BE2C (cell line): Measurements from ENCODE around the gene RDH5.

Source experiments
- DNase-seq: peaks from one replicate; pipeline ENCODE4 v3.0.0-alpha.2; 2020
- H3K27me3 ChIP-seq: fragments of 250-450 bp; sonication (Bioruptor Pico); 2 replicates; pipeline ENCODE4 v1.5.1; 2020; ENCODE audit warnings: mild to moderate bottlenecking
- H3K36me3 ChIP-seq: fragments of 250-450 bp; sonication (Bioruptor Pico); 2 replicates; pipeline ENCODE4 v1.5.1; 2020; ENCODE audit warnings: mild to moderate bottlenecking
- H3K4me1 ChIP-seq: fragments of 250-450 bp; sonication (Bioruptor Pico); 2 replicates; pipeline ENCODE4 v1.5.1; 2020
- H3K4me3 ChIP-seq: 2 replicates; pipeline ENCODE4 v1.5.1; 2011; ENCODE audit warnings: low read depth, low read length
- H3K9me3 ChIP-seq: fragments of 250-450 bp; sonication (Bioruptor Pico); 2 replicates; pipeline ENCODE4 v1.5.1; 2020
- TF ChIP-seq, protein P1 (sequence below): IDR thresholded peaks from 2 replicates; pipeline ENCODE4 v1.5.1; 2012; ENCODE audit warnings: mild to moderate bottlenecking, low read depth, low read length

RDH5 gene

DNA sequence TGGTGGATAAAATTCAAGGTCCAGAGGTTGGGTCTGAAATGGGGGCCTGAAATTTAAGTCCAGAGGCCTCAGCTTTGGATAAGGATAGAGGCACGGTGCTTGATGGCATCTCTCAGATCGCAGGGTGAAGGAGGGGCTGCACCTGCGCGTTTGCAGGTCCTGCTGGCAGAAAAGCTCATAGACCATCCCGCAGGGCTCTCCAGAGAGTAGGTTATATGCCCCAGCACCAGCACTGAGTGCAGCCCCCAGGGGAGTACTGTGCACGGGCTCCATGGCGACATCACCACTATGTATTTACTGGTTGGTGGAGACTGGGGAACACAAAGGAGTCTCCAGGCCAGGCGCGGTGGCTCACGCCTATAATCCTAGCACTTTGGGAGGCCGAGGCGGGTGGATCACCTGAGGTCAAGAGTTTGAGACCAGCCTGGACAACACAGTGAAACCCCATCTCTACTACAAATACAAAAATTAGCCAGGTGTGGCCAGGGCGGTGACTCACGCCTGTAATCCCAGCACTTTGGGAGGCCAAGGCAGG lies 12.9 kb downstream of the RDH5 start:
- H3K4me3 ChIP-seq, result no peak overlapping the region
- peak; percentile 35 for DNase-seq
- H3K36me3 ChIP-seq, result no peaks in the 10 kb centered on the region
- peaks cover 7% of the 10 kb centered on the region; the same call in 1 of the 2 replicates for H3K4me1 ChIP-seq
- no peaks in the 10 kb centered on the region for H3K27me3 ChIP-seq
- TF ChIP-seq, protein P1, sequence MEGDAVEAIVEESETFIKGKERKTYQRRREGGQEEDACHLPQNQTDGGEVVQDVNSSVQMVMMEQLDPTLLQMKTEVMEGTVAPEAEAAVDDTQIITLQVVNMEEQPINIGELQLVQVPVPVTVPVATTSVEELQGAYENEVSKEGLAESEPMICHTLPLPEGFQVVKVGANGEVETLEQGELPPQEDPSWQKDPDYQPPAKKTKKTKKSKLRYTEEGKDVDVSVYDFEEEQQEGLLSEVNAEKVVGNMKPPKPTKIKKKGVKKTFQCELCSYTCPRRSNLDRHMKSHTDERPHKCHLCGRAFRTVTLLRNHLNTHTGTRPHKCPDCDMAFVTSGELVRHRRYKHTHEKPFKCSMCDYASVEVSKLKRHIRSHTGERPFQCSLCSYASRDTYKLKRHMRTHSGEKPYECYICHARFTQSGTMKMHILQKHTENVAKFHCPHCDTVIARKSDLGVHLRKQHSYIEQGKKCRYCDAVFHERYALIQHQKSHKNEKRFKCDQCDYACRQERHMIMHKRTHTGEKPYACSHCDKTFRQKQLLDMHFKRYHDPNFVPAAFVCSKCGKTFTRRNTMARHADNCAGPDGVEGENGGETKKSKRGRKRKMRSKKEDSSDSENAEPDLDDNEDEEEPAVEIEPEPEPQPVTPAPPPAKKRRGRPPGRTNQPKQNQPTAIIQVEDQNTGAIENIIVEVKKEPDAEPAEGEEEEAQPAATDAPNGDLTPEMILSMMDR, result no peak
- H3K9me3 ChIP-seq, result no peaks in the 10 kb centered on the region

- H3K27me3 ChIP-seq, result no peaks in the 10 kb centered on the region
- no peak for DNase-seq
These were observed 13.7 kb downstream of the RDH5 start for GRCh38 chr12:55733858-55734257.

DNA sequence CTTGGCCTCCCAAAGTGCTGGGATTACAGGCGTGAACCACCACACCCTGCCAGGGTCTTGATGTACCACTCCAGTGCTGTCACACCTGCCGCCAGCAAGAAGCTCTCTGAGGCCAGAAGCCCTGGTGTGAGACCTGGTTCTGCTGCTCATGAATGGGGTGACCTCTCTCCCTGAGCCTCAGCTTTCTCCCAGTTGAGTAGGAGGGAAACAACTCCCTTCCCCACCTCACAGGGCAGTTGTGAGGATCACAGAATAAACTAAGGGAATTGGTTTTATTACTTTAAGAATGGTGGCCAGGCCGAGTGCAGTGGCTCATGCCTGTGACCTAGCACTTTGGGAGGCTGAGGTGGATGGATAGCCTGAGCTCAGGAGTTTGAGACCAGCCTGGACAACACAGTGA lies 14.4 kb downstream of the RDH5 start:
- H3K9me3 ChIP-seq, result no peaks in the 10 kb centered on the region
- no peaks in the 10 kb centered on the region for H3K36me3 ChIP-seq
- no peaks in the 10 kb centered on the region for H3K27me3 ChIP-seq
- peaks cover 7% of the 10 kb centered on the region; the same call in 1 of the 2 replicates for H3K4me1 ChIP-seq
- TF ChIP-seq, protein P1, result no peak
- H3K4me3 ChIP-seq, result no peak overlapping the region
- no peak for DNase-seq

More at GRCh38 chr12:55733858-55734257, 13.7 kb downstream of the RDH5 start:
- Histone ChIP-seq H3K4me3 (no peak overlapping the region), H3K9me3 (no peaks in the 10 kb centered on the region), H3K36me3 (no peaks in the 10 kb centered on the region), H3K4me1 (peaks cover 7% of the 10 kb centered on the region; the same call in 1 of the 2 replicates)
- TF ChIP-seq, protein P1, result no peak

DNA sequence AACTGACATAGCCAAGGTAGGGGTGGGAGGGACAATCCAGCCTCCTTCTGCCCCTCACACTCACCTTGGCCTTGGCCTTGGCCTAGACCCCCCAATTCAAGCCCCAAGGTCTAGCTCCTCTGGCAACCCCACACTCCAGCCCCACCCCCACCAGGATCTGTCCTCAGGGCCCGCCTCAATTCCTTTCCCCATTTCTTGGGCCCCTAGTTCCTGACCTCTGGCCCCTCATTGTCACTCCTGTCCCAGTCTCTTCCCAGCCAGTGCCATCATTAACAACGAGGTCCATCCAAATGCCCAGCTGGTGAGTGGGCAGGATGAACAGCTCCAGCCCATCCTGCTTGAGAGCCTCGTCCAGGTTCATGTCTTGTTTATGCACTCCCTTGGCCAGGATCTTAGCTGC lies 15.9 kb downstream of the RDH5 start:
- H3K27me3 ChIP-seq, result no peaks in the 10 kb centered on the region
- TF ChIP-seq, protein P1, result no peak
- DNase-seq, result no peak
- H3K4me3 ChIP-seq, result no peak overlapping the region
- no peaks in the 10 kb centered on the region for H3K36me3 ChIP-seq
- peaks cover 7% of the 10 kb centered on the region; the same call in 1 of the 2 replicates for H3K4me1 ChIP-seq
- no peaks in the 10 kb centered on the region for H3K9me3 ChIP-seq

GRCh38 chr12:55736780-55737580 lies 16.8 kb downstream of the RDH5 start:
- DNase-seq, result peak; percentile 71
- Histone ChIP-seq H3K27me3 (no peaks in the 10 kb centered on the region), H3K9me3 (no peaks in the 10 kb centered on the region), H3K36me3 (no peaks in the 10 kb centered on the region), H3K4me1 (peaks cover 8% of the 10 kb centered on the region; the same call in 1 of the 2 replicates), H3K4me3 (no peak overlapping the region)
- TF ChIP-seq, protein P1, result peak; percentile 90

DNA sequence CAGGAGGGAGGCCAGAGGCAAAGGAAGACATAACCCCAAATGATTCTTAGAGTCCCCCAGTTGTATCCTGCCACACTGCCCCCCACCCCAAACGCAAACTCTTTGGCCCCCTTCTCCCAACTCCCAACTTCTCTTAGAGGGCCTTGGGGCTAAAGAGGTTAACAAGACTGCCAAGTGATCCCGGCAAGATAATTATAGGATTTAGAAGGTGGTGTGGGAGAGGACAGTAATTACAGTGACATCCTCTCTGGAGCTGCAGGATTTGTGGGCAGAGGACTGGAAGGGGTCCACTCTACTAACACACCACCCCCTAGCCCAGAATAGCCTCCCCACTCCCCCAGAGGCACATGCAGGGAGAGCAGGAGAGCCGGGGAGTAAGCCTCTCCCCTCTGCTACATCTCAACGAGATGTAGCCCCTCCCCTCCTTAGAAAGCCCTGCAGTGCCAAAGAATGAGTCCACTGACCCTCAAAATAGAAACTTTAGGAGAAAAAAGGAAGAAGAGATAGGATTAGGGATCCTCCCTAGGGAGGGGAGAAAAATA lies 17.5 kb downstream of the RDH5 start:
- Histone ChIP-seq H3K27me3 (no peaks in the 10 kb centered on the region), H3K9me3 (no peaks in the 10 kb centered on the region), H3K4me3 (peak overlapping the region; percentile 82), H3K36me3 (no peaks in the 10 kb centered on the region), H3K4me1 (peaks cover 13% of the 10 kb centered on the region)
- no peak for DNase-seq
- TF ChIP-seq, protein P1, result no peak
